Loucy (cell line): ENCODE measurements around the gene CNTN5.
"Not testable (repeated sequence)": the region's sequence is repeated elsewhere in the genome, so short reads cannot be mapped to it uniquely, and the experiment has no call there.

Source experiments
- H2AFZ ChIP-seq: fragments of 200-600 bp; sonication (generic); 2 replicates; pipeline ENCODE4 v1.6.0; 2016; ENCODE audit warnings: antibody characterized with exemption, mild to moderate bottlenecking, low read length, moderate library complexity
- H3F3A ChIP-seq: fragments of 200-600 bp; 2 replicates; pipeline ENCODE4 v1.6.0; 2016; ENCODE audit warnings: antibody characterized with exemption, low read depth, mild to moderate bottlenecking
- H3K27me3 ChIP-seq: fragments of 200-600 bp; sonication (generic); 2 replicates; pipeline ENCODE4 v1.6.1; 2014; ENCODE audit warnings: low read length, mild to moderate bottlenecking; ENCODE audit not compliant: insufficient read depth, poor library complexity, severe bottlenecking
- H3K36me3 ChIP-seq: fragments of 200-600 bp; sonication (generic); 2 replicates; pipeline ENCODE4 v1.6.1; 2016; ENCODE audit warnings: low read length; ENCODE audit not compliant: insufficient read depth
- H3K4me1 ChIP-seq: fragments of 200-600 bp; sonication (generic); 2 replicates; pipeline ENCODE4 v1.5.1; 2014; ENCODE audit warnings: low read length, mild to moderate bottlenecking; ENCODE audit not compliant: insufficient read depth, poor library complexity, severe bottlenecking
- H3K4me2 ChIP-seq: fragments of 200-600 bp; sonication (generic); 2 replicates; pipeline ENCODE4 v1.6.0; 2014; ENCODE audit warnings: antibody characterized with exemption, low read length, low read depth, mild to moderate bottlenecking; ENCODE audit not compliant: poor library complexity, severe bottlenecking
- H3K4me3 ChIP-seq: fragments of 200-600 bp; sonication (generic); 2 replicates; pipeline ENCODE4 v1.5.1; 2014; ENCODE audit warnings: low read length, mild to moderate bottlenecking, mixed read lengths; ENCODE audit not compliant: poor library complexity, severe bottlenecking
- H3K79me2 ChIP-seq: fragments of 200-600 bp; sonication (generic); 2 replicates; pipeline ENCODE4 v1.6.1; 2014; ENCODE audit warnings: low read length; ENCODE audit not compliant: insufficient read depth
- H3K9ac ChIP-seq: fragments of 200-600 bp; sonication (generic); 2 replicates; pipeline ENCODE4 v1.6.0; 2014; ENCODE audit warnings: mild to moderate bottlenecking, low read depth, low read length, moderate library complexity; ENCODE audit not compliant: poor library complexity, severe bottlenecking
- H3K9me2 ChIP-seq: fragments of 200-600 bp; sonication (generic); replicated peaks from 2 replicates; pipeline ENCODE4 v1.6.1; 2016; ENCODE audit warnings: low read depth, low read length, mixed read lengths
- H3K9me3 ChIP-seq: fragments of 200-600 bp; sonication (generic); 2 replicates; pipeline ENCODE4 v1.6.1; 2014; ENCODE audit warnings: mild to moderate bottlenecking, antibody characterized with exemption, low read length, low read depth; ENCODE audit not compliant: insufficient read depth
- H4K20me1 ChIP-seq: fragments of 200-600 bp; sonication (generic); 2 replicates; pipeline ENCODE4 v1.6.0; 2014; ENCODE audit warnings: antibody characterized with exemption, low read length, mild to moderate bottlenecking; ENCODE audit not compliant: insufficient read depth, poor library complexity, severe bottlenecking
- CTCF ChIP-seq: fragments of 200-600 bp; sonication (generic); conservative IDR thresholded peaks from 2 replicates; pipeline ENCODE4 v1.5.1; 2014; ENCODE audit warnings: mild to moderate bottlenecking, antibody characterized with exemption, low read length
- EZH2phosphoT487 ChIP-seq: fragments of 200-600 bp; IDR thresholded peaks from 2 replicates; pipeline ENCODE4 v1.6.1; 2018; ENCODE audit warnings: antibody characterized with exemption, mild to moderate bottlenecking, moderate library complexity, borderline replicate concordance

CNTN5 gene

GRCh38 chr11:99814738-99815137 lies 794.0 kb downstream of the CNTN5 start:
- no peaks in the 10 kb centered on the region for H3K79me2 ChIP-seq
- H3F3A ChIP-seq = no peaks in the 10 kb centered on the region
- no peaks in the 10 kb centered on the region for H3K9me3 ChIP-seq
- no peaks in the 10 kb centered on the region for H3K4me1 ChIP-seq
- H3K36me3 ChIP-seq = no peaks in the 10 kb centered on the region
- H3K9me2 ChIP-seq = no peaks in the 10 kb centered on the region
- no peak overlapping the region for H3K4me2 ChIP-seq
- no peak overlapping the region for H3K9ac ChIP-seq
- no peak overlapping the region for H3K4me3 ChIP-seq
- no peak overlapping the region for H2AFZ ChIP-seq
- no peaks in the 10 kb centered on the region for H4K20me1 ChIP-seq
- no peaks in the 10 kb centered on the region for H3K27me3 ChIP-seq
- TF ChIP-seq EZH2phosphoT487 (no peak), CTCF (no peak)

GRCh38 chr11:99818991-99819390 lies 798.2 kb downstream of the CNTN5 start:
- H4K20me1 ChIP-seq = no peaks in the 10 kb centered on the region
- TF ChIP-seq EZH2phosphoT487 (no peak), CTCF (no peak)

GRCh38 chr11:99822846-99823565 lies 802.3 kb downstream of the CNTN5 start:
- TF ChIP-seq EZH2phosphoT487 (no peak), CTCF (no peak)
- H3K79me2 ChIP-seq = no peaks in the 10 kb centered on the region
- H3K9ac ChIP-seq = no peak overlapping the region
- no peaks in the 10 kb centered on the region for H4K20me1 ChIP-seq
- no peak overlapping the region for H3K4me3 ChIP-seq
- no peaks in the 10 kb centered on the region for H3F3A ChIP-seq
- H3K9me2 ChIP-seq = no peaks in the 10 kb centered on the region
- no peak overlapping the region for H3K4me2 ChIP-seq
- H3K36me3 ChIP-seq = no peaks in the 10 kb centered on the region
- H3K27me3 ChIP-seq = no peaks in the 10 kb centered on the region
- no peaks in the 10 kb centered on the region for H3K4me1 ChIP-seq
- H2AFZ ChIP-seq = no peak overlapping the region
- H3K9me3 ChIP-seq = no peaks in the 10 kb centered on the region

More at GRCh38 chr11:99818991-99819390, 798.2 kb downstream of the CNTN5 start:
- Histone ChIP-seq H3K4me2 (no peak overlapping the region), H3K9me3 (no peaks in the 10 kb centered on the region), H3F3A (no peaks in the 10 kb centered on the region), H3K36me3 (no peaks in the 10 kb centered on the region), H3K9me2 (no peaks in the 10 kb centered on the region), H3K4me1 (no peaks in the 10 kb centered on the region), H3K27me3 (no peaks in the 10 kb centered on the region), H2AFZ (no peak overlapping the region), H3K79me2 (no peaks in the 10 kb centered on the region), H3K9ac (no peak overlapping the region), H3K4me3 (no peak overlapping the region)

- not testable (repeated sequence) for H2AFZ ChIP-seq, H3K27me3 ChIP-seq, H4K20me1 ChIP-seq, H3K9me3 ChIP-seq, H3K79me2 ChIP-seq, H3K9me2 ChIP-seq, H3K4me3 ChIP-seq, H3K4me1 ChIP-seq, H3F3A ChIP-seq, H3K4me2 ChIP-seq, H3K9ac ChIP-seq, H3K36me3 ChIP-seq
Observed at GRCh38 chr11:99836739-99837138, 816.0 kb downstream of the CNTN5 start.
